DMS53 treated with DMSO at 0.1 percent for 48 hours (cell line): Measurements from ENCODE around the gene NECAB3.
"Not testable (repeated sequence)": the region's sequence is repeated elsewhere in the genome, so short reads cannot be mapped to it uniquely, and the experiment has no call there.

Source experiments
- DNase-seq: peaks from one replicate; lab custom pipeline; 2025; ENCODE audit not compliant: unreplicated experiment; lab: John Stamatoyannopoulos, UW

Gene NECAB3

GRCh38 chr20:33650753-33651561 lies 23.3 kb downstream of the NECAB3 start:
- peak; percentile 47 for DNase-seq

- no peak for DNase-seq
These were observed 24.0 kb downstream of the NECAB3 start for GRCh38 chr20:33650111-33650752.

- peak; percentile 93 for DNase-seq
These were observed 25.0 kb downstream of the NECAB3 start for GRCh38 chr20:33649201-33649681.

DNA sequence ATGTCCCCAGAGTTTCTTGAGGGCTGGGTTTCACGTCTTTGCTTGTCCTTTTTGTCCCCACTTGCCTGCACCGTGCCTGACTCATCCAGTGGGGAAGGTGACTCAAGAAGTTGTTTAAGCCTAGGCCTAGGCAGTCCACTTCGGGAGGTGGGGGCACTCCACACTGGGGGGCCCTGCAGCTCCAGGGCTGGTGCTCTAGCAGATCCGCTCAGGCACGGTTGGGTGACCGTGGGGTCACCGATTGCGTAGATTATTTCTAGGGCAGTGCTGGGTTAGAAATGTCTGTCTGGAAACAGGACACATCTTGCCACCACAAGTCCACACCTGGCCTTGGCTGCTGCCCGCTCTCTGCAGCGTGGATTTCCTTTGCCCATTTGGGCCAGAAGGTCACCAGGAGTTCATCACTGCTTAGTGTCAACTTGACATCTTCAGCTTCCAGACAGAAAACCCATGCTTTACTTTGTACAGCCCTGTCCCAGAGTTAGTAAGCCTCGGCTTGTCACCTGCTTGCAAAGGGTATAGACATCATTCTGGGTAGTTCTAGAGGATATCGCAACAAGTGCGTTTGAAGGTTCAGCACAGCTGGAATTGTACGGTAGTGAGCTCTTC lies 25.7 kb downstream of the NECAB3 start:
- DNase-seq, result no peak

DNA sequence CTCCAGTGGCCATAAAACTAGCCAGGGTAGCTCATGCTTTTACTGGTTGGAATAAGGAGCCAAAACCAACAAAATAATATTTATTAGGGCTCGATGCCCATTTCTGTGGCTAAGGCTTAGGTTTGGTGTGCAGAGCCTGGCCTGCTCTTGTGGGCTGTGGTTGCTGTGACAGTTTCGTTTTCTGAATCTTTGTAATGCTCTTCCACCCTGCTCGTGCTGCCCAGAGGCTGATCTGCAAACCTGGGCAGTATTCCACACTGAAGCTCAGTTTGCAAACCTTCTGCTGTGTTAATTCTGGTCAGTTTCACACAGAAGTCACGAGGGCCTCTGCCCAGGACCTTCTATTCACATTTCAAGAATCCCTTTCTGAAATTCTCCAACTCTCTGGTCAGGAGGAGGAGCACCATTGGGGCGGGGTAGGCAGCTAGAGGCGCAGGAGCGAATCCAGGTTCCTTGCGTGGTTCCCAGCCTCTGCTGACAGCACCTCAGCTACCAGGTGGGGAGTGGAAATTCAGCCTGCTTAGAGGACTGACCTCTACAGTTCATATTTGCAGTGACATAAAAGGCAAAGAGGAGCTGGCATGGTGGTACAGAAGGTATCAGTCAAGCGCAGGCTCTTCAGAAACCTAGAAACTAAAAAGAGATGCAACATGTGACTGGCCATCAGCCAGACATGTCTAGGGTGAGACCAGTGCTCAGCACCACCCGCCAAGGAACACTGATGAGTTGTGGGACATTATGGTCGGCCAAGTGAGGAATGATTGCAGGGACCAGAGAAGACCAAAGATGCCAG lies 26.4 kb downstream of the NECAB3 start:
- no peak for DNase-seq

GRCh38 chr20:33646959-33647602 lies 27.1 kb downstream of the NECAB3 start:
- not testable (repeated sequence) for DNase-seq

- DNase-seq, result no peak
These were observed 28.0 kb downstream of the NECAB3 start for GRCh38 chr20:33646191-33646590.

DNA sequence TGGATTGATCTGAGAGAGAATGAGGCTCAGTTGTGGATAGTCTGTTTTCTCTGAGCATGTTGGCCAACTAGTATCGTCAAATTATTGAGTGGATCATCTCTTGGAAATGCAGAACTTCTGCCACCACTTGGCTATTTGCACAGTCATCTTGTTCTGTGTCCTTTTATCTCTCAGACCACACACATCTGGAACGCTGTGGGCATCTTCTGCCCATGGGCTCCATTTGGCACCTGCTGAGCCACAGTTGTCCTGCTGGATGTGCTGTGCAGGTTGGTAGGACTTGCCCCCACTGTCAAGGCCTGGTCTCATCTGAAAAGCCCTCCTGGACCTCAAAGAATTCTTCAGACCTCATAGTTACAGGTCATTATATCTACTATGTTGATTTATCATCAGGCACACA lies 28.8 kb downstream of the NECAB3 start:
- DNase-seq, result no peak

DNA sequence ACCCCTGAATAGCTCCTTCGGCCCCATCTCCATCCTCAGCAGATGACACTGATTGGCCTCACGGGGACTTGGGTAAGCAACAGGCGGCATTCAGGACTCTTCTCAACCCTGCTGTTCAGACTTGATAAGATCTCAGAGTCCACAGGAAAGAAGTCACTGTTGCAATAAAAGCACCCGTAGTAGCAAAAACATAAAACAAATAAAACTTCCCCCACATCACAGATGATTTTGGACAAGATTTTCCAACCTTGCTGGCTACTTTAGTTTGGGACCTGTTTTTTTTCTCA lies 29.2 kb downstream of the NECAB3 start:
- no peak for DNase-seq

- DNase-seq, result no peak
These were observed 29.7 kb downstream of the NECAB3 start for GRCh38 chr20:33644313-33645071.

GRCh38 chr20:33640287-33640686 lies 33.9 kb downstream of the NECAB3 start:
- DNase-seq, result no peak

GRCh38 chr20:33636776-33637175 lies 37.5 kb downstream of the NECAB3 start:
- no peak for DNase-seq

DNA sequence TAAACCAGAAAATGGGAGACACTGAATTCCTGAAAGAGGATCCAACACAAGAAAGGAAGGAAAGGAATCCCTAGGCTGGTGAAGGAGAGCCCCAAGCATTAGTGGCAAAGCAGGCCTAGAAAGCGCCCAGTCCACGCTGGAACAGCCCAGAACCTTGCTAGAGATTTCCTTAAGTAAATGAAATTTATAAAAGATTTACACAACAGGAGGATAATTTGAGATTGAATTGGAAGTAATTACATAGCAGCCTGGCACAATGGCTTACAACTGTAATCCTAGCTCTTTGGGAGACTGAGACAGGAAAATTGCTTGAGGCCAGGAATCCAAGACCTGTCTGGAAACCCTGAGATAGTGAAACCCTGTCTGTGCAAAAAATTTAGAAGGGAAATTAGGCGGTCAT lies 38.9 kb downstream of the NECAB3 start:
- DNase-seq, result no peak

- DNase-seq, result not testable (repeated sequence)
These were observed 42.3 kb downstream of the NECAB3 start for GRCh38 chr20:33631910-33632309.

- no peak for DNase-seq
These were observed 43.7 kb downstream of the NECAB3 start for GRCh38 chr20:33630507-33630906.

DNA sequence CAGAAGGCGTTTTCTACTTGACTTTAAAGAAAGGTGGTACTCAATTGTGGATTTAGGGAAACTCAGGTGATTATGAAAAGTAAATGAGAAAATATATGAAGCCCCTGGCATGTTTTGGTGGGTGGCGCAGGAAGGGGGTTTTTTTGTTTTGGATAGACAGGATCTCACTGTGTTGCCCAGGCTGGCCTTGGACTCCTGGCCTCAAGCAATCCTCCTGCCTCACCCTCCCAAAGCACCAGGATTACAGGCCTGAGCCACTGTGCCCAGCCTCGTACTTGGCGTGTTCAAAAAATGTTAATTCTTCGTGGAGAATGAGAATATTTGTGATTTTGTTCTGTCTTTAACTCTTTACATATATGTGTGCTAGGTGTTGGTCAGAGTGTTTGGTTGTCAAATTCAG lies 44.2 kb downstream of the NECAB3 start:
- DNase-seq, result no peak

DNA sequence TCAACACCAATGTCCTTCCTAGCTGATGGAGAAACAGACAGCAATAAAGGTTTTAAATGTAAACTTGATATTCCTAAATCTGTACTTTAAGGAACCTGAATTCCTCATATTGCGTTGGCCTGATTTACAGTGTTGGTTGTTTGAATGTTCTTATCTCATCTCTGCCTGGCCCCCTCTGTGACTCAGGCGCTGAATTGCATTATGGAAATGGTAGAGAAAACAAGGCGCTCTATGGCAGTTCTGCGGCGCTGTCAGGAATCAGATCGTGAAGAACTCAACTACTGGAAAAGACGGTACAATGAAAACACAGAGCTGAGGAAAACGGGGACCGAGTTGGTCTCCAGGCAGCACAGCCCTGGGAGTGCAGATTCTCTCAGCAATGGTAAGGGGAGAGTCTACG lies 44.7 kb downstream of the NECAB3 start:
- no peak for DNase-seq

- DNase-seq, result no peak
These were observed 46.5 kb downstream of the NECAB3 start for GRCh38 chr20:33627577-33628216.

- DNase-seq, result no peak
These were observed 48.0 kb downstream of the NECAB3 start for GRCh38 chr20:33626190-33626589.

DNA sequence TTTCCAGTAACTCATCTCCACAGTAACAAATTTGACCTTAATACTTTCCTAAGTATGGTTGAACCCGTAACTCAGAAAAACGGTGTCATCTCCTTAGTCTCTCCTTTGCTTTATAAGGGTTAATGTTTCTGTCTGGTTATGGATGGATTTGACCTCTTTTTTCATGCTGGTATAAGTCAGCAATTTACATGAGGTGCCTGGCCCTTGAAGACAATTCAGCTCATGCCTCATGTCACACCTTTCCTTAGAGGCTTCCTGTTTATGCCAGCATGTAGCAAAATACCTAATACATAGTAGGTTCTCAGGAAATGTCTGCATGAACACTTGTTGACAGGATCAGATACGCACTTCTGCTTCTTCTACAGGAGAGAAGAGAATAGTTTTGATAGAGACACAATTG lies 49.8 kb downstream of the NECAB3 start:
- no peak for DNase-seq
